HG03060 (cell line): ENCODE results near the gene SKIDA1.

Experiments used
- ATAC-seq: cut with Tn5 transposase; IDR thresholded peaks from one replicate; pipeline ENCODE4 v1.9.1; 2021; ENCODE audit warnings: low read depth, moderate number of reproducible peaks; ENCODE audit not compliant: unreplicated experiment

The SKIDA1 gene

DNA sequence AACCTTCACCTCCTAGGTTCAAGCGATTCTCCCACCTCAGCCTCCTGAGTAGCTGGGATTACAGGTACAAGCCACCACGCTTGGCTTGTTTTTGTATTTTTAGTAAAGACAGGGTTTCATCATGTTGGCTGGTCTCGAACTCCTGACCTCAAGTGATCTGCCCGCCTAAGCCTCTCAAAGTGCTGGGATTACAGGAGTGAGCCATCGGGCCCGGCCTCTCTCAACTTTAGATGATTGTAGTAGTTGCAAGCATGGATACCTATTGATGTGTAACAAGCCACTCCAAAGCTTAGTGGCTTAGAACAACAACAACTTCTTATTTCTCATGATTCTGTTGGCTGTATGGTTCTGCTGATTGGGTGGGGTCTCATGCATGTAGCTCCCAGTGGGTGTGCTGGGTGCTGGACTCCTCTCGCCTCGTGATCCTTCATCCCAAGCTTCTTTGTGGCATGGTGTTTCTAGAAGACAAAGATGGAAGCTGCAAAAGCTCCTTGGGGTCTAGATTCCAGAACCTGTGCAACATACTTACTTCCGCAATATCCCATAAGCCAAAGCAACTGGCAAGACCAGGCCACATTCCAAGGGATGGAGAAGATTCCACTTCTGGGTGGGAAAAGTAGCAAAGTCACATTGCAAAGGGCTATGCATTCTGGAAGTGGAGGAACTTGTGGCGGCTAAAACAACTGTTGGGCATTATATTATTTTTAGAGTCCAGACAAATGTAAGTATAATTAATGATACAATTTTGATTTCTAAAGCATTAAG is 37.9 kb downstream of the SKIDA1 start:
- ATAC-seq: no peak

DNA sequence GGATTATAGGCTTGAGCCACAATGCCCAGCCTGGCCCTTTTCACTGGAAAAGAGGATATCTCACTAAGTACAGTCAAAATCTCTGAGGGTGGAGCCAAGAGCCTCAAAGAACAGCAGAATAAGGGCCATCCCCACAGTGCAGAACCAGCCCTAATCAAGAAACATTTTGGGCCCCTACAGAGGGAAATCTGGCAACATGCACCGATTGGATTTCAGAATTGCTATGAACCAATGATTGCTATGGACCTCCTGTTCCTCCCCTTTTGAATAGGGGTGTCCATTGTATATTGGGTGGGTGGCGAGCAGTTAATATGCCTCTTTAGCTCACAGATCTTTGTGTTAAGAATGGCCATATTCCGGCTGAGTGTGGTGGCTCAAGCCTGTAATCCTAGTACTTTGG is 42.7 kb downstream of the SKIDA1 start:
- no peak for ATAC-seq

DNA sequence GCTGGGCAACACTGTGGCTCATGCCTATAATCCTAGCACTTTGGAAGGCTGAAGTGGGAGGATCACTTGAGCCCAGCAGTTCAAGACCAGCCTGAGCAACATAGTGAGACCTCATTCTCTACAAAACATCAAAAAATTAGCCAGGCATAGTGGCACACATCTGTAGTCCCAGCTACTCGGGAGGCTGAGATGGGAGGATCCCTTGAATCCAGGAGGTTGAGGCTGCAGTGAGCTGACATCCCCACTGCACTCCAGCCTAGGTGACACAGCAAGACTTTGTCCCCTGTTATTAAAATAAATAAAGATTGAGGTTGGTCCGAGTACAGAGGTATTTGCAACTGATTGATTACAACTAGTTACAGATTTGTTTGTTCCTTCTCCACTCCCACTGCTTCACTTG is 44.1 kb downstream of the SKIDA1 start:
- no peak for ATAC-seq

DNA sequence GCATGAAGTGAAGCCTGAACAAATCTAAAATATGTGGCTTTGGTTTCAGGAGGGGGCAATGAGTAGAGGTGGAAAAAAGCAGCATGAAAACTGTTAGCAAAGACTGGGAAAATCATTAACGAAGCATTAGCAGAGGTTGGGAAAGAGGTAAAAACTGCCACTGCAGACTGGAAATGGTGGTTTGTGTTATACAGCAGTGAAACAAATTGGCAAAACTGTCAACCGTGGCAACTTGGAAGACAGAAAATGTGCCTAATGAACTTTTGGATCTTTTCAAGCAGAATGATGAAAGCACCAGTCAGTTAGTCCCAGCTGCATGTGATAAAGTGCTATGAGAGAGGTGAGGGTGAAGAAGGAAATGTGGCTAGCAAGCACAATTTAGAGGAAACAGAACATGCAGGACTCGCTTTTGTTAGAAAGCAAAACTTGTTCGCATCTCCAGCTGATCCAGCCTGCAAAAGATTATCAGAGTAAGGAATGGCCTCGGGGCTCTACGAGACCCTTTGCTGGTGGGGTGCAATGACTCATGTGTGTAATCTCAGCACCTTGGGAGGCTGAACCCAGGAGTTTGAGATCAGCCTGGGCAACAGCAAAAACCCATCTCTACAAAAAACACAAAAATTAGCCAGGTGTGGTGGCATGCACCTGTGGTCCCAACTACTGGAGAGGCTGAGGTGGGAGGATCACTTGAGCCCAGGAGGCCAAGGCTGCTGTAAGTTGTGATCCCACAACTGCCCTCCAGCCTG is 45.7 kb downstream of the SKIDA1 start:
- ATAC-seq: no peak

DNA sequence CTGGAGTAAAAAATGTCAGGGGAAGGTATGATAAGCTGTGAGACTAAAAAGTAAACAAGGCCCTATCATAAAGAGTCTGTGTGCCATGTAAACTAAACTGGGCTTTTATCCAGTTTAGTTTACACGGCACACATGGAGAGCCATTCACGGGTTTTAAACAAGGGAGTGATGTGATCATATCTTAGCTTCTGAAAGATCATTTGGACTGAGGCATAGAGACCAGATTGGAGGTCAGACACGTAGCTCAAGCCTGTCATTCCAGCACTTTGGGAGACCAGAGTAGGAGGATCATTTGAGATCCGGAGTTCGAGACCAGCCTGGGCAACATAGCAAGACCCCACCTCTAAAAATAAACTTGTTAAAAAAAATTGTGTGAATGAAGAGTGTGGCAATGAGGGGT is 50.1 kb downstream of the SKIDA1 start:
- no peak for ATAC-seq

DNA sequence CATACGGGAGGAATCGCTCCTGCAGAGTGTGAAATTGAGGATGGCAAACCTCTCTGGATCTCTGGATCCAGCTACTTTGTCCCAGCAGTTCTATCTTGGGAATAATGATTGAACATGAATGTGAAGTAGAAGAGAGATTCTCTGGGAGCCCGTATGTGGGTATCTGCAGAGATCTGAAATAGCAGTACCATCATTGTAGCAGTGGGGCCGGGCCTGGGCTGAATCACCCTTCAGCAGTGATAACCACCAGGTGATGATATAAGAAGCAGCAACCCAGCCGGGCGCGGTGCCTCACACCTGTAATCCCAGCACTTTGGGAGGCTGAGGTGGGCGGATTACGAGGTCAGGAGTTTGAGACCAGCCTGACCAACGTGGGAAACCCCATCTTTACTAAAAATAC is 51.9 kb downstream of the SKIDA1 start:
- no peak for ATAC-seq

DNA sequence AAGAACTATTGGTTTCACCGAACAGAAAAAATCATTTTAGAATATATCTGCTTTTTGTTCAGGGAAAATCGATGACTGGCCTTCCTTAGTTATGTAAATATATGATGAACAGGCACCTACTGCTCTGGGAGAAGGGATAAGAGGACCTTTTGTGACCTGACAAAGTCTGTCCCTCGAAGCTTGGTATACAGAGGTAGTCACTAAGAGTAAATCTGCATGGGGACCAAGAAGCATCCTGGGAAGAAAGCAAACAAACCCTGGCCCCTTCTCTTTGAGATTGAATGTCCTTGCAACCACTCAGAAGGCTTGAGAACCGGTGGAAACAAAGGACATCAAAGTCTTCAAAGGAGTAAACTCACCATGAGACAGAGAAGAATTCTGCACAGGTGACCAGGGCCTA is 52.3 kb downstream of the SKIDA1 start:
- no peak for ATAC-seq

DNA sequence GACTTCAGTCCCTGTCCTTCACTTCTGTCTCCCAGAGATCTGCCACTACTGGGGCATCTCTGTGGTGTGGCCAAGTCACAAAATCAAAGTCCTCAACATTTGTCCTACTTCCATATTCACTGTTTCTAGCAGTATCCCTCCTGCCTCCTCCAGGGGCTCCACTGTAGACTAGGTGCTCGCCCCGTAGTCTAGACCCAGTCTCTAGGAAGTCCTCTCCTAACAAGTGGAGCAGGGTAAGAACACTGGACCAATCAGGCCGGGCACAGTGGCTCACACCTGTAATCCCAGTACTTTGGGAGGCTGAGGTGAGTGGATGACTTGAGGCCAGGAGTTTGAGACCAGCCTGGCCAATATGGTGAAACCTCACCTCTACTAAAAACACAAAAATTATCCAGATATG is 57.4 kb downstream of the SKIDA1 start:
- ATAC-seq: no peak

DNA sequence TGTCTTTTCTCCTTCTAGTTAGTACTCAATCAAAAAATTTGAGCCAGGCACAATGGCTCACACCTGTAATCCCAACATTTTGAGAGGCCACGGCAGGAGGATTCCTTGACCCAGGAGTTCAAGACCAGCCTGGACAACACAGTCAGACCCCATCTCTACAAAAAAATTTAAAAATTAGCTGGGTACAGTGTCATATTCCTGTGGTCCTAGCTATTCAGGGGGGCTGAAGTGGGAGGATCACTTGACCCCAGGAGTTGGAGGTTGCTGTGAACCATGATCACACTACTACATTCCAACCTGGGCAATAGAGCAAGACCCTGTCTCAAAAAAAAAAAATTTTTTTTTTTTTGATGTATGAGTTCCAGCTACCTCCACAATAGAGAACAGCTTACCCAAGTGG is 57.8 kb downstream of the SKIDA1 start:
- ATAC-seq: no peak

DNA sequence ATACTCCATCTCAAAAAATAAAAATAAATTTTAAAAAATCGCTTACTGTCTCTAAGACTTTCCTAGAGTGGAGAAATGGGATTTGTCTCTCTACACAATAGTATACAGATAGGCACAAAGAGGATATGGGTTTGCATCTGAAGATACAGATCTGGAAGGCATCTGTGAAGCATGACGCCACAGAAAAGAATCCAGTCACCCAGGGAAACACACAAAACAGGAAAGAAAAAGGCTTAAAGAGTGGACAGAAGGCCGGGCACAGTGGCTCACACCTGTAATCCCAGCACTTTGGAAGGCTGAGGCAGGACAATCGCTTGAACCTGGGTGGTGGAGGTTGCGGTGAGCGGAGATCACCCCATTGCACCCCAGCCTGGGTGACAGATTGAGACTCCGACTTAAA is 61.3 kb downstream of the SKIDA1 start:
- no peak for ATAC-seq
